ENCODE results near the gene STK4. TPM values are rescaled to one million over a fixed set of nuclear protein-coding genes. Genes with fewer than 3 reads are reported as not detected.

STK4 gene
- total and polyA plus RNA-seq, 2 donors (not counting 3 experiments of a cell fraction or from before 2014, with no cell fraction given), result 9.1 to 29.6 TPM

DNA sequence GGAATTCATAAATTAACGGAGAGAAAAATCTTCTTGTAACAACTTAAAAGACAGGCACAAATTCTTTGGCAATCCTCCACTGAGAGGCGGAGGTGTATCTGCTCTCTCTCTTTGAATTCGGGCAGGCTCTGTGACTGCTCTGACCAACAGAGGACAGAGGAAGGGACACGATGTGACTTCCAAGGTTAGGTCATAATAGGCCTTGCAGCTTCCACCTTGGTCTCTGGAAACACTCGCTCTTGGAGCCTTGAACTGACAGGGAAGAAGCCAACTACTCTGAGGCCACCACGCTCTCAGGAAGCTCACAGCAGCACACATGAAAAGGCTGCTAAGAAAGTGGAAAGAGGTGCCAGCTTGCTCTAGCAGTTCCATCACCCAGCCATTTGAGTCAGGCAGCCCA is 21.1 kb upstream of the STK4 start:
- Histone ChIP-seq H3K27ac (ENCODE audit: insufficient read depth, low read depth, low read length) (no peak overlapping the region), H3K4me1 (ENCODE audit: control insufficient read depth, extremely low read depth, insufficient read depth, low read length) (no peaks in the 10 kb centered on the region), H3K9me1 (replicated peaks; ENCODE audit: control insufficient read depth, extremely low read depth, insufficient read depth, low read length) (no peaks in the 10 kb centered on the region), H3K4me3 (replicated peaks in 1 of 3; ENCODE audit: insufficient read depth in 1 of 3, low read depth in 1 of 3, low read length in 3 of 3) (no peak overlapping the region), H2AFZ (ENCODE audit: low read depth, low read length) (no peak overlapping the region), H3K36me3 (ENCODE audit: control insufficient read depth in 2 of 2, extremely low read depth in 1 of 2, insufficient read depth in 2 of 2, low read length in 2 of 2) (peaks cover 21 to 40% of the 10 kb centered on the region in 2 experiments), H4K20me1 (replicated peaks; ENCODE audit: control insufficient read depth, extremely low read depth, insufficient read depth, low read length) (no peaks in the 10 kb centered on the region), H3K4me2 (ENCODE audit: insufficient read depth, low read length) (no peak overlapping the region), H3K9me3 (replicated peaks; ENCODE audit: control insufficient read depth, insufficient read depth, low read length) (no peaks in the 10 kb centered on the region), H3K79me2 (ENCODE audit: control insufficient read depth, insufficient read depth, low read length) (peaks cover 2% of the 10 kb centered on the region), H3K27me3 (ENCODE audit: control insufficient read depth in 2 of 2, insufficient read depth in 2 of 2, low read length in 2 of 2) (no peaks in the 10 kb centered on the region), H3K9ac (replicated peaks; ENCODE audit: extremely low read depth, insufficient read depth, low read length) (no peak overlapping the region)
- dilution Hi-C loops (cut with MboI; ENCODE audit: extremely low pct_ligation_motif_present, low sequenced_read_pairs) (no loop called here), intact Hi-C loops (cut with micrococcal nuclease) (no loop called here)
- TF ChIP-seq JUN (IDR thresholded peaks at IDR 0.05; ENCODE audit: borderline replicate concordance, insufficient read depth, insufficient read length, low read depth) (no peak), MYC (IDR thresholded peaks at IDR 0.05; ENCODE audit: low read depth, low read length) (no peak), POLR2A (IDR thresholded peaks at IDR 0.05; ENCODE audit: low read depth, low read length) (no peak), MAX (IDR thresholded peaks at IDR 0.05; ENCODE audit: insufficient read depth, insufficient read length) (no peak), FOS (IDR thresholded peaks at IDR 0.05; ENCODE audit: borderline replicate concordance, insufficient read depth, low read length) (no peak), EZH2 (IDR thresholded peaks at IDR 0.05; ENCODE audit: borderline replicate concordance, low read depth, low read length, severe bottlenecking) (no peak), POLR2AphosphoS5 (IDR thresholded peaks at IDR 0.05; ENCODE audit: insufficient read depth, low read depth, low read length) (no peak), GATA2 (IDR thresholded peaks at IDR 0.05; ENCODE audit: insufficient read depth, insufficient read length, low read depth, low read length) (no peak)
- TF ChIP-seq, protein P1, sequence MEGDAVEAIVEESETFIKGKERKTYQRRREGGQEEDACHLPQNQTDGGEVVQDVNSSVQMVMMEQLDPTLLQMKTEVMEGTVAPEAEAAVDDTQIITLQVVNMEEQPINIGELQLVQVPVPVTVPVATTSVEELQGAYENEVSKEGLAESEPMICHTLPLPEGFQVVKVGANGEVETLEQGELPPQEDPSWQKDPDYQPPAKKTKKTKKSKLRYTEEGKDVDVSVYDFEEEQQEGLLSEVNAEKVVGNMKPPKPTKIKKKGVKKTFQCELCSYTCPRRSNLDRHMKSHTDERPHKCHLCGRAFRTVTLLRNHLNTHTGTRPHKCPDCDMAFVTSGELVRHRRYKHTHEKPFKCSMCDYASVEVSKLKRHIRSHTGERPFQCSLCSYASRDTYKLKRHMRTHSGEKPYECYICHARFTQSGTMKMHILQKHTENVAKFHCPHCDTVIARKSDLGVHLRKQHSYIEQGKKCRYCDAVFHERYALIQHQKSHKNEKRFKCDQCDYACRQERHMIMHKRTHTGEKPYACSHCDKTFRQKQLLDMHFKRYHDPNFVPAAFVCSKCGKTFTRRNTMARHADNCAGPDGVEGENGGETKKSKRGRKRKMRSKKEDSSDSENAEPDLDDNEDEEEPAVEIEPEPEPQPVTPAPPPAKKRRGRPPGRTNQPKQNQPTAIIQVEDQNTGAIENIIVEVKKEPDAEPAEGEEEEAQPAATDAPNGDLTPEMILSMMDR (IDR thresholded peaks at IDR 0.05; ENCODE audit: extremely low read depth in 1 of 2, insufficient read depth in 1 of 2, low read depth in 1 of 2, low read length in 2 of 2), result no peak
- FAIRE-seq (no peak), DNase-seq (ENCODE audit: low read depth, low spot score) (no peak)
- BruUV-seq (replicated peaks), result no TSS peak
- POLR2A ChIA-PET, result no interaction called here
- CTCF ChIA-PET, result no interaction called here

Data from endothelial cell of umbilical vein (primary cell).